NCI-H510A (cell line): ENCODE measurements around the gene TRABD2B.

Experiments used
- DNase-seq: peaks from one replicate; lab custom pipeline; 2025; lab: John Stamatoyannopoulos, UW

The TRABD2B gene

GRCh38 chr1:47757226-47757975 lies 239.8 kb downstream of the TRABD2B start:
- DNase-seq, result no peak

DNA sequence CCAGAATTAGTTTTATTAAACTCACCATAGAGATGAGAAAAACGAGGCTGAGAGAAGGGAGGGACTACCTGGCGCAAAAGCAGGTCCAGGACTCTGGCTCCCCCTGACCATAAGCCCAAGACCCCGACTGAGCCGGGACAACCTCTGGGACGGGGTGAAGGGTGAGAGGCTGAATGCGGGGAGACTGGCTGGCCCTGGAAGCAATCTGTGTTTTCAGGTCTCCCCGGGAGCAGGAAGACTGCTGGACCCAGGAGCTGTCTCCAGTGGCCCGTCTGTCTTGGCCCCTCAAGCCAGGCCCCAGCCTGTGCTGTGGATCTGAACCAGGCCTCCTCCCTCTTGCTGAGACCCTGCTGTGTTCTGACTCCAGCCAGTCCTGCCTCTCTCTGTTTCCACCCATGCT lies 240.8 kb downstream of the TRABD2B start:
- no peak for DNase-seq

DNA sequence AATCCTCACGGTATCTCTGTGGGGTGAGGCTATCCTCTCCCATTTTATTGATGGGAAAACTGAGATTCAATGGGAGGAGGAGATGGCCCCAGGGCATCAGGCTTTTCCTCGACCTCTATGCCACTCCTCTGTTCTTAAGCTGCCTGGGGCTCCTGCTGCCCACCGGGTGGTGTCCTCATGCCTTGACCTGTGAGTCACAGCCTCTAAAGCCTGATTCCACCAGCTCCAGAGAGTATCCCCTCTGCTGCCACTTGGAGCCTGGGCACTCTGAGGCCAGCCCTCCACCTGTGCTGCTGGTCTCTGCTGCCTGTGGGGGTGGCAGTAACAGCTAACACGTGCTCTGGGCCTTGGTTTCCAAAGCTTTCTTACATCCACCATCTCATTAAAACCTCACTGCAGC lies 241.2 kb downstream of the TRABD2B start:
- DNase-seq, result no peak

DNA sequence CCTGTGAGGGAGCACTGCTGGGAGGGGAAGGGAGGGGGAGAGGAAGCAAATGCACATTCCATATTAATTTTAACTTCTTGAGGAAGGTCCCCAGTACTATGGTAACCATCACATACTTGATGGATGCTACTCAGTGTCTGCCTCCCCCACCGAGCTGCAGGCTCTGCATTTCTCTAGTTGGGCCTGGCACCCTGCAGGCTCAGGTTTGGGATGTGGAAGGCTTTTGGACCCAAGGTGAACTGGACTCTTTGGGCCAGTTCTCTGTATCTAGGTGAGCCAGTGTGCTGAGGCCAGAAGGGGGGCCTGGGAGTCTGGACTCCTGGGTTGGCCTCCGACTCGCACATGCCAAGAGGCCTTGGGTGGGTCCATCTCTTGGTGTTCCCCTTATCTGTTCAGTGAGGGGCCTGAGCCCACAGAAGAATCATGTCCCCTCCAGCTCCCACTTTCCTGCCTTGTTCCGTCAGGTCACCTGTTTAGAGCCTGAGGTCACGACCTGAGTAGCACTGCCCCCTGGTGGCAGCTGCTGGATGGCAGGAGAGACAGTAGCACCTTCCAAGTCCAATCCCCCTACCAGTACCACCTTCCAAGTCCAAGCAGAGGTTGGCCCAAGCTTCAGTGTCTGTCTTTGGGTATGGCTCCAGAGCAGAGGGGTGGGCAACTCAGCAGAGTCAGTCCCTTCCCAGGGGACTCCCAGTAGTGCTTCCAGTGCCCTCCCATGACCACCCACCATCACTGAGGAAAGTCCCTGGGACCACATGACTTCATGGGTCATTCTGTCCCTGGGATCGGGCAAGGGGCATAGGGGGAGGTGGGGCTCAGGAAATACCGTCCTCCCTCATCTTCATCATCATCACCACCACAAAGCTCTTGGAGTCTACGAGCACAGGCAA lies 241.8 kb downstream of the TRABD2B start:
- DNase-seq, result no peak

DNA sequence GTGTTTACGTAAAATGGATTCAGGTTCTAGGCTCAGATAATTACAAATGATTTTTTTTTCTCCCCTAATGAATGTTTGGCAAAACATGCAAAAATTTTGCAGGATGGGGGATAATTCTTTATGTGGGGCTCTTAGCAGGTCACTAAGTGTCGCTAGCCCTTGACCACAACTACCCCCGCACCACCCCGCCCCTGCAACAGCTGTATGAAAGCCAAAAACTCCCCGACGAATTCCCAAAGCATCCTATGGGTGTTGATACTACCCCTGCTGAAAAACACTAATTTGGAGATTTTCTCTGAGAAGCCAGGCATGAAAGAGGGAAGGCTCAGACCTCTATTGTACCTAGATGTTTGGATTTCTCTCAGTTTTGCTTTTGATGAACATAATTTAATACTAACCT lies 243.0 kb downstream of the TRABD2B start:
- no peak for DNase-seq

GRCh38 chr1:47753808-47754207 lies 243.4 kb downstream of the TRABD2B start:
- DNase-seq, result no peak

GRCh38 chr1:47752559-47752958 lies 244.6 kb downstream of the TRABD2B start:
- DNase-seq, result no peak

GRCh38 chr1:47751996-47752451 lies 245.2 kb downstream of the TRABD2B start:
- DNase-seq, result no peak

DNA sequence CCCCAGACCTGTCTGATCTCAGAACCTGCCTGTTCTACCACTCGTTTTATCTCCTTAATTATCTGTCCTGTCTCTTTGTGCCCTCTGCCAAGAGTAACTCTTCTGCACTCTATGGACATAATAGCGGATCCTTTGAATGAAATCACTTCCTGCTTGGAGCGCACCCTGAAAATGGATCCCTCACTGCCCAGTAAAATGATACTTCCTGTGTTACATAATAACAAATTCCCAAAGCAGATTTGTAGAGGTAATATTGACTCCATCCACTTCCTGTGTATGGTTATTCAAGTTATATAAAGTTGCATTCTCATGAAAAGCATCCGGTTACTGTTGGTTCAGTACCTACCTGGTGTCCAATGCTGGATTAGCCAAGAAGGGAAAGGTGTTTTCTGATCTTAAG lies 246.0 kb downstream of the TRABD2B start:
- peak; percentile 27 for DNase-seq

DNA sequence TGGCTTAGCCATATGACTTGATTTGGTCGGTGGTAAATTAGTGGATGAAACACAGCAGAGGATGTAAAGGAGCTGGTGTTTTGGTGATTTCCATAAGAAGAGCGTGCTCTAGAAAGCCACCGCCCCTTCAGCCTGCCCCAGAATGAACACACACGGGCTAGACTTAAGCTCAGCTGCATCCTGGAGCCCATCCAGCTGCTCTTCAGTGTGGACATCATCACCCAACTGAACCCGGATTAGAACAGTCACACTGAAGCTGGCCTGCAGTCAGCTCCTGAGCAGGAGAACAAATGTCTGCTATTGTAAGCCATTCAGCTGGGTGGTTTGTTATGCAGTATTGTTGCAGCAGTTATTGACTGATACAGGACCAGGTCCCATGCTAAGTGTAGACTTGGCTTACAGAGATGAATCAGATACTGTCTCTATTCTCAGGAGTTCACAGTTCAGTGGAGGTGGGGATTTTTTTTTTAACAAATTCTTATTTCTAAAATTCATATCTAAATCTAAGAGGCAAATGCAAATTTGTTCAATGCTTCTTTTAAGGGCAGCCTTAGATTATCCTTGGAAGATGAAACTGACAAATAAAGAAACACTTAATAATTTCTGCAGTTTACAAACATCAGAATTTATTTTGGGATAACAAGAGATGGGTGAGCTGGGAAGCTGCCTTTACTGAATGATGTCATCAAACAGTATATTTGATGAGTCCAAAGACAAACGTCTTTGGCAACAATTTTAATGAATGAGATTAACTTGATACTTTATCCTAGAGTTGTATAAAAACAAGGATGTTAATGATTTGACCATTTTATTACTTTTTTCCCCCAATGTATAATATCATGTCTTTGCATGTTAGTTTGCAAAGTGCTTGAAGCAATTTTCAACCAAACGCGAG lies 251.2 kb downstream of the TRABD2B start:
- DNase-seq, result no peak

- DNase-seq, result no peak
Measured at GRCh38 chr1:47742890-47743760, 254.1 kb downstream of the TRABD2B start.

- DNase-seq, result no peak
Measured at GRCh38 chr1:47738560-47739182, 258.5 kb downstream of the TRABD2B start.

GRCh38 chr1:47732489-47732888 lies 264.7 kb downstream of the TRABD2B start:
- no peak for DNase-seq

- DNase-seq, result no peak
Measured at GRCh38 chr1:47731730-47732129, 265.5 kb downstream of the TRABD2B start.

DNA sequence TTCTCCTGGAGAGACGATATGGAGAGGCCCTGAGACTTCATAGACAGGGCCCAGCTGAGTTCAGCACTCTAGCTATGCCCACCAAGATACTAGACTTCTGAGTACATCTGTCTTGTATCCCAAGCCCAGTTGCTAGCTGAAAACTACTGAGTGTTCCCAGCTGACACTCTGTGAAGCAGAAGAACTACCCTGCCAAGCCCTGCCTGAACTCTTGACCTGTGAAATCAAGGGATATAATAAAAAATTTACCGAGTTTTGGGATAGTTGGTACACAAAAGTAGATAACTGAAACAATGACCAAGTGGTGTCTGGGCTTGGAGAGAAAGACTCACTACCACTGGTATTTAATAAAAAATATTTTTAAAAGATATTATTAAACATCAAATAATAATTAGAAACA lies 267.5 kb downstream of the TRABD2B start:
- DNase-seq, result no peak

DNA sequence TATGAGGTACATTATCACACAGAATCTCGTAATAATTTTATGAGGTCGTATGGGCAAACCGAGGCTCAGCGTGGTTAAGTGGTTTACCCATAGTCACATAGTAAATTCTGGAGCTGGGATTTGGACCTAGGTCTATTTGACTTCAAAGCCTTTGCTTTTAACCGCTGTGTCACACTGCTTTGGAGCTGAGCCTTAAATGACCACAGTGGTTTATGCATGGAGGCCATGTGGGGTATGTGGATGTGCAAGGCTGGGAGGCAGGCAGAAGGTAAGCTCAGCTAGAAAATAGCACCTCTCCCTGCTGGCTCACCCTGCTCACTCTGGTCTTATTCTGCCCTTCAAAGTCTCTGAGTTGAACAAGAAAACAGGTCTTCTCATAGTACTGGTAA lies 269.5 kb downstream of the TRABD2B start:
- DNase-seq, result no peak

DNA sequence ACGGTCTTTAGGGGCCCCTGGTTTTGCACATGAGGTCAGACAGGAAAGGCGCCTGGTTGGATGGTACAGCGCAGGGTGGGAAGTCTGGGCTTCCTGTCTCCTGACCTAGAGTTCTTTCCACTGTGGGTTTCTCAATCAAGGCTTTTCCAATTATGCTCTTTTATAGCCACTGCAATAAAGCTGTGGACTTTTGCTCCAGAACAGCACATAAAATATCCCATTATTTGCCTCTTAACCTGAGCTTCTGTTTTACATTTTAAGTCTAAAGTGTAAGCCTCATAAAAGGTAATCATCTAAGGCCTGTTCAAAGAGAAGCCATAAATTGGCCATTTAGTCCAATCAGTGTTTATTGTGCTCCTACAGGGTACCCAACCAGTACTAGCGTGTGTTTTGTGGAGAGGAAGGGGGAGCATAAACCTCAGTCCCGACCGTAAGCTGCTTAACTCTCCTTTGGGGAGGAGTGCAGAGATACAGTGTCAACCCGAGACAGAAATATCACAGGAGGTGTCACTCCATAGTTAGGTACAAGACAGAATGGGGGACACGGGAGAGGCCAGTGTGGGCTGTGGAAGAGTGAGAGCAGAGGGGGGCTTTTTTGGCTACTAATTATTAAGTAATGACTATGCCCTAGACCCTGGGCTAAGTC lies 270.0 kb downstream of the TRABD2B start:
- no peak for DNase-seq

DNA sequence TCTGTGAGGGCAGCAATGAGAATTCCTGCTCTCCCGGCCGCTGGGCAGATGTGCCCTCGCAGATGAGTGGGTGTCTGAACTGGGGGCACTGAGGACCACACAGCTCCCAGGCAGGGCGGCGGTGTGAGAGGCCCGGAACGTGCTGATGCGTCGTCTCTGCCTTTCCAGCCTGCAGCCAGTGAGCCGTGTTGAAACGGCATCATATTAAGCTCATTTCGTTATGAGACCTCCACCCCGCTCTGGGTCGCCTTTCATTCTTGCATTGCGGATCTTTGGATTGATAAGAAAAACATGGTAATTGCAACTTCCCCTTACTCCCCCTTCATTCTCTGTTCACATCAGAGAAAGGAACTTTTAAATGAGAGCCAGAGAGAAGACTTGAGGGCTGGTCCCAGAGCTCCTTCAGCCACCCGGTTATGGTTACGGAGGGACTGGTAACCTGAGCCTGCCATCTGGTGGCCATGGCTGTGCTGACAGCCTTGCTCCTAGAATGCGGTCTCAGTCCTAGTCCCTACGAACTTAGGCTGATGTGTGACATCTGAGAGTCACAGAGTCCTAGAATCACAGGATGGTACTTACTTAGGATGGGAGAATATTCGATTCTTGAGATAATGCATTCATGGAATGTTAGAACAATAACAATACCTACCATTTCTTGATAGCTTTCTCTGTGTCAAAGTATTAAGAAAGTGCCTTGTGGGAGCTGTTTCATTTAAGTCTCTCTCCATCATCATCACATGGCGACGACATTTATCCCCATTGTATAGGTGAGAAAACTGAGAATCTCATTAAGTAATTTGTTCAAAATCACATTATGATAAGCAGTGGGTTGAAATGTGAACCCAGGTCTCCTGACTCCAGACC lies 271.0 kb downstream of the TRABD2B start:
- peak; percentile 31 for DNase-seq

GRCh38 chr1:47725511-47725991 lies 271.6 kb downstream of the TRABD2B start:
- no peak for DNase-seq
